ENCODE measurements around the gene S1PR5. TPM values are rescaled to one million over a fixed set of nuclear protein-coding genes. Genes with fewer than 3 reads are reported as not detected.

S1PR5 gene
- total RNA-seq, 1 experiment from 2014 or later = 4.4 TPM

DNA sequence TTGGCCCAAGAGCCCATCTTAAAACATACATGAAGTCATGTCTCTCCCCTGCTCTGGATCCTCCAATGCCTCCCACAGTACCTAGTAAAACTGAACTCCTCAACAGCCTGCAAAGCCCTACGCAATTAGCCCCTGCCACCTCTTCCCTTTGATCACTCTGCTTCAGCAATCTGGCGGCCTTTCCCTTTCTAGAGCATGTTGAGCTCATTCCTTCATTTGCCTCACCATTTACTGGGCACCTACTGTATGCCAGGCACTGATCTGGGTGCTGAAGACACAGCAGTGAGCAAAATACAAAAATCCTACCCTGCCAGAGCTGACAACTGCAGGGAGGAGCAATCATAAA is 17.0 kb downstream of the S1PR5 start:
- Histone ChIP-seq H3K4me3 (replicated peaks in 1 of 2; ENCODE audit: low read depth in 1 of 2, low read length in 2 of 2) (no peak overlapping the region), H3K4me2 (ENCODE audit: low read length) (no peak overlapping the region), H4K20me1 (ENCODE audit: insufficient read depth) (no peaks in the 10 kb centered on the region), H2AFZ (ENCODE audit: low read depth, low read length, poor library complexity, severe bottlenecking) (no peak overlapping the region), H3K79me2 (ENCODE audit: insufficient read depth, low read length) (peaks cover 70% of the 10 kb centered on the region), H3K36me3 (ENCODE audit: control insufficient read depth in 1 of 2, insufficient read depth in 2 of 2, low read length in 2 of 2) (peaks cover 10 to 23% of the 10 kb centered on the region in 2 experiments; a peak in 3 of 4 replicates), H3K9ac (ENCODE audit: low read length) (no peak overlapping the region), H3K4me1 (ENCODE audit: control insufficient read depth in 1 of 2, insufficient read depth in 2 of 2, low read length in 2 of 2) (peaks cover 12 to 25% of the 10 kb centered on the region in 2 experiments), H3K27ac (ENCODE audit: low read depth, low read length) (no peak overlapping the region), H3K9me2 (ENCODE audit: insufficient read depth) (no peaks in the 10 kb centered on the region), H3K27me3 (ENCODE audit: insufficient read depth, low read length) (no peaks in the 10 kb centered on the region), H3K9me3 (ENCODE audit: control insufficient read depth in 1 of 2, insufficient read depth in 1 of 2, low read depth in 1 of 2, low read length in 2 of 2) (no peaks in the 10 kb centered on the region)
- POLR2A ChIA-PET = no interaction called here
- RAD21 ChIA-PET (ENCODE audit: low non-redundant PET in 1 of 2, low total read pairs in 2 of 2, uncharacterized antibody in 2 of 2, unreplicated experiment in 2 of 2) = no interaction called here
- TF ChIP-seq ZFX (IDR thresholded peaks at IDR 0.05) (no peak), CBX3 (IDR thresholded peaks at IDR 0.05; ENCODE audit: low read depth) (no peak)
- BruUV-seq (replicated peaks) = no TSS peak
- intact Hi-C loops (cut with micrococcal nuclease) = loop anchor here (5.0 kb wide), 1 partner anchor 67 kb away; the partner anchor contains the start of genes CDKN2D and KRI1
- no peak for ATAC-seq
- DNase-seq (ENCODE audit: low read depth, low spot score) = no peak
- CTCF ChIA-PET = no interaction called here

DNA sequence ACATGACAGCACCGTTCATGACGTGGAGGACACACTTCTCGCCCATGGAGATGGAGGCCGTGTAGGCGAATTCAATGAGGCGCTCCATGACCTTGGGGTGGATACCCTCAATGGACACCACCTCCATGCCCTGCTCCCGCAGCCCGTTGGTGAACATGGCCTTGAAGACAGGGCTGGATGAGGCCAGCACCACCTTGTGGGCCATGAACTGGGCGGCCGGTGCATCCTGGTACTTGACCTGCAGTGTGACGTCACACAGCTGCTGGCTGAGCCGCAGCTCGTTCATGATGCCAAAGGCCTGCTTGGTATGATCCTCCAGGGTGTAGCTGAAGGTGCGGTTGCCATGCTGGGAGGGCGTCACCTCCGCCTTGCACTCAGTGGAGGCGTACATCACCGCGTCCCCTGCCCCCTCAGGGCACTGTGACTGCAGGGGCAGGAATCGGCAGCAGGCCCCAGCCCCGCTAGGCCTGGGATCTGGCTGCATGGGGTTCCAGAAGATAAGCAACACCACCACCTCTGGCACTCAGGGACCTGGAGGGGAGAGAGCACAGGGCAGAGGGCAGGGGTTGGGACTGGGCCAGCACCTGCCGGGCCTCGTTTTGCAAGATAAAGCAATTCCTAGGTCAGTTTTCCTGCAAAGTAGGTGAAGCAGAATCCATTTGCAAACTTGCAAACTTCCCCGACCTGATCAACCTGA is 17.5 kb downstream of the S1PR5 start:
- no peak for DNase-seq (ENCODE audit: low read depth, low spot score)
- ChIA-PET RAD21 (ENCODE audit: low non-redundant PET in 1 of 2, low total read pairs in 2 of 2, uncharacterized antibody in 2 of 2, unreplicated experiment in 2 of 2) (no interaction called here), POLR2A (no interaction called here), CTCF (no interaction called here)
- Histone ChIP-seq H4K20me1 (ENCODE audit: insufficient read depth) (no peaks in the 10 kb centered on the region), H3K4me3 (replicated peaks in 1 of 2; ENCODE audit: low read depth in 1 of 2, low read length in 2 of 2) (no peak overlapping the region), H3K9me2 (ENCODE audit: insufficient read depth) (no peaks in the 10 kb centered on the region), H3K27ac (ENCODE audit: low read depth, low read length) (no peak overlapping the region; the same call in 1 of the 2 replicates), H3K9me3 (ENCODE audit: control insufficient read depth in 1 of 2, insufficient read depth in 1 of 2, low read depth in 1 of 2, low read length in 2 of 2) (no peaks in the 10 kb centered on the region), H3K36me3 (ENCODE audit: control insufficient read depth in 1 of 2, insufficient read depth in 2 of 2, low read length in 2 of 2) (peaks cover 15 to 23% of the 10 kb centered on the region in 2 experiments; a peak in 3 of 4 replicates), H3K27me3 (ENCODE audit: insufficient read depth, low read length) (no peaks in the 10 kb centered on the region), H3K4me2 (ENCODE audit: low read length) (no peak overlapping the region), H3K9ac (ENCODE audit: low read length) (no peak overlapping the region), H3K4me1 (ENCODE audit: control insufficient read depth in 1 of 2, insufficient read depth in 2 of 2, low read length in 2 of 2) (peaks cover 12 to 24% of the 10 kb centered on the region in 2 experiments), H3K79me2 (ENCODE audit: insufficient read depth, low read length) (peaks cover 75% of the 10 kb centered on the region), H2AFZ (ENCODE audit: low read depth, low read length, poor library complexity, severe bottlenecking) (no peak overlapping the region)
- ATAC-seq = no peak
- no TSS peak for BruUV-seq (replicated peaks)
- intact Hi-C loops (cut with micrococcal nuclease) = loop anchor here (5.0 kb wide), 1 partner anchor 68 kb away; the partner anchor contains the start of genes CDKN2D and KRI1
- no peak for TF ChIP-seq EGR1 (IDR thresholded peaks at IDR 0.05; ENCODE audit: low read depth)
- TF ChIP-seq JUND (IDR thresholded peaks at IDR 0.05) = no peak
- TF ChIP-seq POLR2AphosphoS5 (IDR thresholded peaks at IDR 0.05; ENCODE audit: low read depth, low read length) = no peak
- TF ChIP-seq, protein P1, sequence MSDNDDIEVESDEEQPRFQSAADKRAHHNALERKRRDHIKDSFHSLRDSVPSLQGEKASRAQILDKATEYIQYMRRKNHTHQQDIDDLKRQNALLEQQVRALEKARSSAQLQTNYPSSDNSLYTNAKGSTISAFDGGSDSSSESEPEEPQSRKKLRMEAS (IDR thresholded peaks at IDR 0.05) = no peak
- TF ChIP-seq POLR2A (IDR thresholded peaks at IDR 0.05; ENCODE audit: borderline replicate concordance, extremely low read depth, insufficient read depth, insufficient read length) = no peak
- no peak for TF ChIP-seq ELF1 (IDR thresholded peaks at IDR 0.05; ENCODE audit: borderline replicate concordance, low read depth)
- no peak for TF ChIP-seq SP1 (IDR thresholded peaks at IDR 0.05; ENCODE audit: low read depth)
- TF ChIP-seq SIN3A (IDR thresholded peaks at IDR 0.05; ENCODE audit: low read depth) = no peak
- no peak for TF ChIP-seq SRF (IDR thresholded peaks at IDR 0.05; ENCODE audit: low read depth)
- no peak for TF ChIP-seq CBX3 (IDR thresholded peaks at IDR 0.05; ENCODE audit: low read depth)
- no peak for TF ChIP-seq EZH2 (IDR thresholded peaks at IDR 0.05)
- TF ChIP-seq, protein P2, sequence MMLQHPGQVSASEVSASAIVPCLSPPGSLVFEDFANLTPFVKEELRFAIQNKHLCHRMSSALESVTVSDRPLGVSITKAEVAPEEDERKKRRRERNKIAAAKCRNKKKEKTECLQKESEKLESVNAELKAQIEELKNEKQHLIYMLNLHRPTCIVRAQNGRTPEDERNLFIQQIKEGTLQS (IDR thresholded peaks at IDR 0.05) = no peak
- TF ChIP-seq TCF7L2 (IDR thresholded peaks at IDR 0.05; ENCODE audit: borderline replicate concordance, extremely low read depth, insufficient read depth, insufficient read length) = no peak

All from HCT116 (cell line).